Thymus (tissue), 11 donors: Measurements from ENCODE around the gene SLF1. TPM values are rescaled to one million over a fixed set of nuclear protein-coding genes. Genes with fewer than 3 reads are reported as not detected.

Experiments used
- DNase-seq, 9 donors: peaks; one replicate each; pipeline ENCODE4 v3.0.0-alpha.2; 2013; ENCODE audit warnings: low spot score in 9 of 9, low read depth in 6 of 9, missing footprints in 1 of 9
- H3K27ac ChIP-seq, 2 donors: one replicate each; pipeline ENCODE4 v1.5.1; 2013; ENCODE audit warnings: control low read depth in 1 of 2, low read depth in 1 of 2, low read length in 1 of 2, mild to moderate bottlenecking in 1 of 2, moderate library complexity in 1 of 2
- H3K27me3 ChIP-seq, 2 donors: one replicate each; pipeline ENCODE4 v1.5.1; 2013; ENCODE audit warnings: low read length in 1 of 2; ENCODE audit not compliant: control insufficient read depth in 2 of 2, insufficient read depth in 1 of 2
- H3K36me3 ChIP-seq, 2 donors: one replicate each; pipeline ENCODE4 v1.5.1; 2013; ENCODE audit warnings: low read length in 1 of 2, mild to moderate bottlenecking in 1 of 2, moderate library complexity in 1 of 2; ENCODE audit not compliant: control insufficient read depth in 2 of 2, insufficient read depth in 2 of 2
- H3K4me1 ChIP-seq, 2 donors: one replicate each; pipeline ENCODE4 v1.5.1; 2013; ENCODE audit warnings: low read length in 2 of 2; ENCODE audit not compliant: control insufficient read depth in 2 of 2, insufficient read depth in 2 of 2
- H3K4me3 ChIP-seq, 2 donors: one replicate each; pipeline ENCODE4 v1.5.1; 2013; ENCODE audit warnings: low read length in 2 of 2, control low read depth in 1 of 2, mild to moderate bottlenecking in 1 of 2
- H3K9me3 ChIP-seq, 2 donors: one replicate each; pipeline ENCODE4 v1.5.1; 2013; ENCODE audit warnings: low read length in 1 of 2, mild to moderate bottlenecking in 1 of 2; ENCODE audit not compliant: control insufficient read depth in 2 of 2, insufficient read depth in 1 of 2
- WGBS: extraction: QIAGEN DNeasy Blood & Tissue Kit; methylation state at CpG from one replicate; pipeline ENCODE4 v1.1.7; 2013; 5-methylcytosine and 5-hydroxymethylcytosine counted together
- polyA plus RNA-seq: library from polyadenylated mRNA; stranded (reverse); fragments of 200-250 nt; gene quantifications from one replicate; pipeline ENCODE4 v1.2.3, GENCODE V29; 2013
- total RNA-seq: library from RNA; stranded (reverse); fragments of 120-200 nt; gene quantifications from one replicate; pipeline ENCODE4 v1.2.4, GENCODE V29; 2013
- donor health status: healthy.

Gene SLF1
- total and polyA plus RNA-seq, 2 donors, result 10.2 to 15.3 TPM

GRCh38 chr5:94646758-94647157 is 28.3 kb downstream of the SLF1 start:
- H3K9me3 ChIP-seq, result no peaks in the 10 kb centered on the region
- H3K4me1 ChIP-seq, result no peaks in the 10 kb centered on the region
- H3K36me3 ChIP-seq, result peaks cover 0 to 24% of the 10 kb centered on the region in 2 donors
- DNase-seq, result no peak
- H3K27me3 ChIP-seq, result no peaks in the 10 kb centered on the region
- H3K27ac ChIP-seq, result no peak overlapping the region
- H3K4me3 ChIP-seq, result no peak overlapping the region

GRCh38 chr5:94649874-94650273 is 31.4 kb downstream of the SLF1 start:
- no peak for DNase-seq

GRCh38 chr5:94658272-94658671 is 39.8 kb downstream of the SLF1 start:
- Histone ChIP-seq H3K4me3 (no peak overlapping the region), H3K4me1 (no peaks in the 10 kb centered on the region), H3K36me3 (peaks cover 8 to 53% of the 10 kb centered on the region in 2 donors), H3K9me3 (peaks cover 0 to 6% of the 10 kb centered on the region in 2 donors), H3K27ac (no peak overlapping the region), H3K27me3 (no peaks in the 10 kb centered on the region)
- no peak for DNase-seq
- 99% methylated on average over 1 of the region's 1 CpG for WGBS

More at GRCh38 chr5:94649874-94650273, 31.4 kb downstream of the SLF1 start:
- Histone ChIP-seq H3K27me3 (no peaks in the 10 kb centered on the region), H3K4me3 (no peak overlapping the region), H3K36me3 (peaks cover 0 to 26% of the 10 kb centered on the region in 2 donors), H3K4me1 (no peaks in the 10 kb centered on the region), H3K27ac (no peak overlapping the region), H3K9me3 (peaks cover 0 to 3% of the 10 kb centered on the region in 2 donors)
- WGBS, result 99% methylated on average over 1 of the region's 1 CpG

DNA sequence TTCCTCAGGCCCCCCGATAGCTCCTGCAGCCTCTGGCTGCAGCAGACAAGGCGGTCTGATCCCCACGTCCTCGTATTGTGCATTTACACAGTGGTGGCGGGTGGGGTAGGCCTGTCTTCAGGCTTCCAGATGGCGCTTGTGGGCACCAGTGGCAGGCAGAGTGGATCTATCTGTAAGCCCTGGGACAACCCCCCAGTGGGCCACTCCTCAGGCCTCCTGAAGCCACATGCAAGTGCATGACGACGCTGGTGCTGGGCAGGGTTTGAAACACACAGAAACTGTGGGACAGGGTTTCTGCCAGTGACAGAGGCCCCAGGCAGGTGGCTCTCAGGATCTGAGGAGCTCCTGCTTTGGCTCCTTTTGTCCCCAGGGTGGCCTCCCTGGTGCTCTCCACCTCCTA is 42.0 kb downstream of the SLF1 start:
- Histone ChIP-seq H3K36me3 (peaks cover 16 to 56% of the 10 kb centered on the region in 2 donors), H3K27ac (no peak overlapping the region), H3K4me3 (no peak overlapping the region), H3K4me1 (no peaks in the 10 kb centered on the region), H3K27me3 (no peaks in the 10 kb centered on the region), H3K9me3 (peaks cover 0 to 6% of the 10 kb centered on the region in 2 donors)
- 98% methylated on average over 8 of the region's 8 CpGs for WGBS
- no peak for DNase-seq

DNA sequence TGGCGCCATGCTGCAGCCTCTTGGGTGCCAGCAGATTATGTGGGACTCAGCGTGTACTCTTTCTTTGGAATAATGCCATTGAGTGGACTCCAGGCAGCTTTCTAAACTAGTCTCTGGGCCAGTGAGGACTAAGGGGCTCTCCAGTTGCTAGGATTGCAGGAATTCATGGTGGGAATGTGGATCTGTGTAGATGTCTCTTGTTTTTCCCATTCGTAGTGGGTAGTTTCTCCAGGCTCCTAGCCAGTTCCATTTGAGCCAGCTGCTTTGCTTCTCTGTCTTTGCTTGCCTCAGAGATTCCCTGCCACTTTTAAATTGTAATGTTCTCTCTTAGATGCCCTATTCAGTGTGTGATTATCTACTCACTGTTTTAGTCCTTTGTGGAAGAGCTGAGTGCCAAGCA is 42.6 kb downstream of the SLF1 start:
- Histone ChIP-seq H3K36me3 (peaks cover 16 to 55% of the 10 kb centered on the region in 2 donors), H3K9me3 (peaks cover 0 to 6% of the 10 kb centered on the region in 2 donors), H3K4me3 (no peak overlapping the region), H3K4me1 (no peaks in the 10 kb centered on the region), H3K27ac (no peak overlapping the region), H3K27me3 (no peaks in the 10 kb centered on the region)
- DNase-seq, result no peak
- WGBS, result 98% methylated on average over 3 of the region's 3 CpGs

GRCh38 chr5:94667937-94668336 is 49.5 kb downstream of the SLF1 start:
- Histone ChIP-seq H3K36me3 (peaks cover 8 to 31% of the 10 kb centered on the region in 2 donors), H3K27me3 (no peaks in the 10 kb centered on the region), H3K27ac (no peak overlapping the region), H3K9me3 (no peaks in the 10 kb centered on the region), H3K4me3 (no peak overlapping the region), H3K4me1 (no peaks in the 10 kb centered on the region)
- DNase-seq, result no peak
- over 99% methylated on average over 3 of the region's 3 CpGs for WGBS

- WGBS, result 93% methylated on average over 1 of the region's 1 CpG
- H3K27ac ChIP-seq, result no peak overlapping the region
- H3K4me1 ChIP-seq, result no peaks in the 10 kb centered on the region
- H3K27me3 ChIP-seq, result no peaks in the 10 kb centered on the region
- peaks cover 0 to 20% of the 10 kb centered on the region in 2 donors for H3K36me3 ChIP-seq
- no peaks in the 10 kb centered on the region for H3K9me3 ChIP-seq
- no peak for DNase-seq
- no peak overlapping the region for H3K4me3 ChIP-seq
These were observed 52.3 kb downstream of the SLF1 start for GRCh38 chr5:94670726-94671125.

- Histone ChIP-seq H3K4me1 (no peaks in the 10 kb centered on the region), H3K27ac (no peak overlapping the region), H3K36me3 (peaks cover 3 to 14% of the 10 kb centered on the region in 2 donors), H3K27me3 (no peaks in the 10 kb centered on the region), H3K4me3 (no peak overlapping the region), H3K9me3 (no peaks in the 10 kb centered on the region)
- DNase-seq, result no peak
- WGBS, result 99% methylated on average over 1 of the region's 1 CpG
These were observed 54.3 kb downstream of the SLF1 start for GRCh38 chr5:94672746-94673145.

GRCh38 chr5:94674490-94675382 is 56.3 kb downstream of the SLF1 start:
- H3K27me3 ChIP-seq, result no peaks in the 10 kb centered on the region
- no peak overlapping the region for H3K27ac ChIP-seq
- H3K9me3 ChIP-seq, result no peaks in the 10 kb centered on the region
- no peak for DNase-seq
- H3K36me3 ChIP-seq, result peaks cover 3 to 16% of the 10 kb centered on the region in 2 donors
- WGBS, result 100% methylated on average over 1 of the region's 1 CpG
- no peaks in the 10 kb centered on the region for H3K4me1 ChIP-seq
- H3K4me3 ChIP-seq, result no peak overlapping the region
